ENCODE measurements around the gene RAET1G.
"Not testable (repeated sequence)": the region's sequence is repeated elsewhere in the genome, so short reads cannot be mapped to it uniquely, and the experiment has no call there.

- TF ChIP-seq, protein P1, sequence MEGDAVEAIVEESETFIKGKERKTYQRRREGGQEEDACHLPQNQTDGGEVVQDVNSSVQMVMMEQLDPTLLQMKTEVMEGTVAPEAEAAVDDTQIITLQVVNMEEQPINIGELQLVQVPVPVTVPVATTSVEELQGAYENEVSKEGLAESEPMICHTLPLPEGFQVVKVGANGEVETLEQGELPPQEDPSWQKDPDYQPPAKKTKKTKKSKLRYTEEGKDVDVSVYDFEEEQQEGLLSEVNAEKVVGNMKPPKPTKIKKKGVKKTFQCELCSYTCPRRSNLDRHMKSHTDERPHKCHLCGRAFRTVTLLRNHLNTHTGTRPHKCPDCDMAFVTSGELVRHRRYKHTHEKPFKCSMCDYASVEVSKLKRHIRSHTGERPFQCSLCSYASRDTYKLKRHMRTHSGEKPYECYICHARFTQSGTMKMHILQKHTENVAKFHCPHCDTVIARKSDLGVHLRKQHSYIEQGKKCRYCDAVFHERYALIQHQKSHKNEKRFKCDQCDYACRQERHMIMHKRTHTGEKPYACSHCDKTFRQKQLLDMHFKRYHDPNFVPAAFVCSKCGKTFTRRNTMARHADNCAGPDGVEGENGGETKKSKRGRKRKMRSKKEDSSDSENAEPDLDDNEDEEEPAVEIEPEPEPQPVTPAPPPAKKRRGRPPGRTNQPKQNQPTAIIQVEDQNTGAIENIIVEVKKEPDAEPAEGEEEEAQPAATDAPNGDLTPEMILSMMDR (conservative IDR thresholded peaks at IDR 0.05; ENCODE audit: low read length): not testable (repeated sequence)
- not testable (repeated sequence) for TF ChIP-seq EZH2phosphoT487 (IDR thresholded peaks at IDR 0.05; ENCODE audit: borderline replicate concordance, low read depth, low read length)
Observed at GRCh38 chr6:149954328-149954983, 31.5 kb upstream of the RAET1G start.

Data from OCI-LY7 (cell line).